Right atrium auricular region (tissue), 2 donors: ENCODE results near the gene MBNL2. TPM values are rescaled to one million over a fixed set of nuclear protein-coding genes. Genes with fewer than 3 reads are reported as not detected.

Experiments
- DNase-seq: peaks from one replicate; pipeline ENCODE4 v3.0.0-alpha.2; 2019; ENCODE audit warnings: low spot score
- H3K27ac ChIP-seq, 2 donors: fragments of 200-600 bp; sonication (generic); 1 replicate in 1 of 2; 2 replicates in 1 of 2; pipeline ENCODE4 v1.5.1; 2016 to 2019
- H3K27me3 ChIP-seq, 2 donors: fragments of 200-600 bp; sonication (generic); one replicate each; pipeline versions ENCODE4 v1.5.1 to v1.6.0; 2017 to 2019
- H3K36me3 ChIP-seq: fragments of 200-600 bp; sonication (generic); one replicate; pipeline ENCODE4 v1.5.1; 2016
- H3K4me1 ChIP-seq, 2 donors: fragments of 200-600 bp; sonication (generic); one replicate each; pipeline versions ENCODE4 v1.5.1 to v1.6.0; 2017 to 2019
- H3K4me3 ChIP-seq, 2 donors: fragments of 200-600 bp; sonication (generic); 1 replicate in 1 of 2; 2 replicates in 1 of 2; pipeline ENCODE4 v1.5.1; 2017 to 2019; ENCODE audit warnings: mild to moderate bottlenecking in 1 of 2, moderate library complexity in 1 of 2
- H3K9me3 ChIP-seq, 2 donors: fragments of 200-600 bp; sonication (generic); one replicate each; pipeline ENCODE4 v1.5.1; 2019
- total RNA-seq, 2 donors: library from RNA; depleted of rRNA; stranded (reverse); fragments of >200 nt; gene quantifications; one replicate each; pipeline ENCODE4 v1.1.0, GENCODE V29; 2016
- TF ChIP-seq, protein P1 (sequence below), 2 donors: fragments of 200-600 bp; sonication (generic); IDR thresholded peaks; one replicate each; pipeline ENCODE4 v1.5.1; 2019; ENCODE audit warnings: antibody characterized with exemption in 2 of 2

Gene MBNL2
- total RNA-seq, 2 donors from 2014 or later, result 62.0 to 81.6 TPM

DNA sequence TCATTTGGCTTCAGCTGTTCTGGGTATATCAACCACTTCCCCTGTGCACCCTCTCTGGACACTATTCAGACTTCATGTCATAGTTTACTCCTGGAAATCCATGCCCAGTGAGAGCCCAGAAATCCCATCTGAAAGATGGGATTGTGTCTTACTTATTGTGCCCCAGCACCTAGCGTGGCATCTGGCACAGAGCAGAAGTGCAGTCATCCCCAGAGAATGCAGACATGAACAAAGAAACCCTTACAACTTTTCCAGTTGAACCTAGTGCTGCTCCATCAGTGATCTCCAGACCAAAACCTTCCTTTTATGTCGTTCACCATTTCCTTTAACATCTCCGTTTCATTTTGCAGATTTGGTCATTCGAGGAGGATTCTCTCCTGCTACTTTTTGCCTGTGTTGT lies 60.6 kb downstream of the MBNL2 start:
- peaks cover 0 to 46% of the 10 kb centered on the region in 2 donors for H3K4me1 ChIP-seq
- TF ChIP-seq, protein P1, sequence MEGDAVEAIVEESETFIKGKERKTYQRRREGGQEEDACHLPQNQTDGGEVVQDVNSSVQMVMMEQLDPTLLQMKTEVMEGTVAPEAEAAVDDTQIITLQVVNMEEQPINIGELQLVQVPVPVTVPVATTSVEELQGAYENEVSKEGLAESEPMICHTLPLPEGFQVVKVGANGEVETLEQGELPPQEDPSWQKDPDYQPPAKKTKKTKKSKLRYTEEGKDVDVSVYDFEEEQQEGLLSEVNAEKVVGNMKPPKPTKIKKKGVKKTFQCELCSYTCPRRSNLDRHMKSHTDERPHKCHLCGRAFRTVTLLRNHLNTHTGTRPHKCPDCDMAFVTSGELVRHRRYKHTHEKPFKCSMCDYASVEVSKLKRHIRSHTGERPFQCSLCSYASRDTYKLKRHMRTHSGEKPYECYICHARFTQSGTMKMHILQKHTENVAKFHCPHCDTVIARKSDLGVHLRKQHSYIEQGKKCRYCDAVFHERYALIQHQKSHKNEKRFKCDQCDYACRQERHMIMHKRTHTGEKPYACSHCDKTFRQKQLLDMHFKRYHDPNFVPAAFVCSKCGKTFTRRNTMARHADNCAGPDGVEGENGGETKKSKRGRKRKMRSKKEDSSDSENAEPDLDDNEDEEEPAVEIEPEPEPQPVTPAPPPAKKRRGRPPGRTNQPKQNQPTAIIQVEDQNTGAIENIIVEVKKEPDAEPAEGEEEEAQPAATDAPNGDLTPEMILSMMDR (IDR thresholded peaks at IDR 0.05), result no peak

DNA sequence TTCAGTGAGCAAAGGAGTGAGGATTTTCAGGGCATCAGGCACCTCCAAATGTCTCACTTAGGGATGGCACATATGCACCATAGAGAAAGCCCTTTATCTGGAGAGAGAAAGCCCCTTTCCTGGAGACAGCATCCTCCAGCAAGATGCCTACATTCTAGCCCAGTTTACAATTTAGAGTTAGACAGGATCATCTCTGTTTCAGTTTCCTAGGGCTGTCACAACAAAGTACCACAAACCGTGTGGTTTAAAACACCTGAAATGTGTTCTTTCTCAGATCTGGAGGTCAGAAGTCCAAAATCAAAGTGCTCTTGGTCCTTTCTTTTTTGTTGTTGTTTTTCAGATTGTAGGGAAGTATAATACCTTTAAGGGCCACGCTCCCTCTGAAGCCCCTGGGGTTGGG lies 61.8 kb downstream of the MBNL2 start:
- no peaks in the 10 kb centered on the region for H3K27me3 ChIP-seq
- TF ChIP-seq, protein P1 (IDR thresholded peaks at IDR 0.05), result no peak
- H3K27ac ChIP-seq, result no peak overlapping the region
- peaks cover 0 to 36% of the 10 kb centered on the region in 2 donors for H3K4me1 ChIP-seq
- H3K9me3 ChIP-seq, result no peaks in the 10 kb centered on the region
- DNase-seq, result no peak
- no peak overlapping the region for H3K4me3 ChIP-seq
- no peaks in the 10 kb centered on the region for H3K36me3 ChIP-seq

More for the DNA sequence above, 60.6 kb downstream of the MBNL2 start:
- no peaks in the 10 kb centered on the region for H3K9me3 ChIP-seq
- no peaks in the 10 kb centered on the region for H3K36me3 ChIP-seq
- no peak overlapping the region for H3K4me3 ChIP-seq
- H3K27me3 ChIP-seq, result no peaks in the 10 kb centered on the region
- H3K27ac ChIP-seq, result no peak overlapping the region
- no peak for DNase-seq

DNA sequence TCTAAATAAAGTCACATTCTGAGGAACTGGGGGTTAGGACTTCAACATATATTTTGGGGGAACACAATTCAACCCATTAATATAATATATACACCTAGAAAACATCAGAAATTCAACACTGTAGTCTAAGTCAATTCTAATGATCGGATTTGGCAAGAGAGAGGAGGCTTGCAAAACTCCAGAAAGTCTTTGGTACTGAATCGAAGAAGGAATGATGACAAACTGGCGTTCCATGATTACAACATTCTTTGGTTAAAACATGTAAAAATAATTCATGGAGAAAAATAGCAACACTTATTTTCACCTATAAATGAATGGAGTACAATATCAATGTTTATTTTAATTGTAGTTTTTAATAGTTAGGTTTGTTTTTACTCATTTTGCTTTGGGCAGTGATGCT lies 62.4 kb downstream of the MBNL2 start:
- Histone ChIP-seq H3K4me1 (peaks cover 0 to 30% of the 10 kb centered on the region in 2 donors), H3K36me3 (no peaks in the 10 kb centered on the region), H3K4me3 (no peak overlapping the region), H3K27me3 (no peaks in the 10 kb centered on the region), H3K27ac (no peak overlapping the region), H3K9me3 (no peaks in the 10 kb centered on the region)
- TF ChIP-seq, protein P1 (IDR thresholded peaks at IDR 0.05), result no peak
- DNase-seq, result no peak

DNA sequence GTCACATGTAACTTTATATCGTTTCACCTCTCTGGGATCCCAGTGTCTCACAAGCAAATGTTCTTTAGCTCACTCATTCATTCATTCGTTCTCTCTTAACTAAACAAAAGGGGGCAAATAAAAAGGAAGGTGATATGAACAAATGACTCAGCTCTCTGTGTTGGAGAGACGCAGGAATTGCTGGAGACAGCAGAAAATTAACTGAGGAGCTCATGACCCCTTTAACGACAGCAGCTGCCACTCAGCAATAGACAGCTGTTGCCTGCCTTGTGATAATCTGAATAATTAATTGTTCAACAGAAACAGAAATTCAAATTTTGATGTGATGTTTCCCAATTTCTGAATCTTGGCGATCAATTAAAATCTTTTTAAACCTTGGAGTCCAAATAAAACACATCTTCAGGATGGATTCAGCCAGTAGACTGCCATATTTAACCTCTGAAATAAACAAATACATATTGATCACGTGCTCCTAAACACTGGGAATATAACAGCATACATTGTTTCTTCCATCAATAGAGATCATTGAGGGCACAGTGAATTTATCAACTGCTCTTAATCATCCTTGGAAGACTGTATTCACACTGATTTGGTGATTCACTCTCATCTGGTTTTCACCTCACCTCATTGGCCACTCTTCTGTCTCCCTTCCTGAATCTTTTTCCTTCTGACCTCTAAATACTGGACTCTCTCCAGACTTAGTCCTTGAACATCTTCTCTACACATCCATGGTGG lies 63.3 kb downstream of the MBNL2 start:
- Histone ChIP-seq H3K36me3 (no peaks in the 10 kb centered on the region), H3K27me3 (no peaks in the 10 kb centered on the region), H3K4me1 (peaks cover 0 to 23% of the 10 kb centered on the region in 2 donors), H3K9me3 (no peaks in the 10 kb centered on the region), H3K4me3 (no peak overlapping the region), H3K27ac (no peak overlapping the region)
- TF ChIP-seq, protein P1 (IDR thresholded peaks at IDR 0.05), result no peak
- no peak for DNase-seq

DNA sequence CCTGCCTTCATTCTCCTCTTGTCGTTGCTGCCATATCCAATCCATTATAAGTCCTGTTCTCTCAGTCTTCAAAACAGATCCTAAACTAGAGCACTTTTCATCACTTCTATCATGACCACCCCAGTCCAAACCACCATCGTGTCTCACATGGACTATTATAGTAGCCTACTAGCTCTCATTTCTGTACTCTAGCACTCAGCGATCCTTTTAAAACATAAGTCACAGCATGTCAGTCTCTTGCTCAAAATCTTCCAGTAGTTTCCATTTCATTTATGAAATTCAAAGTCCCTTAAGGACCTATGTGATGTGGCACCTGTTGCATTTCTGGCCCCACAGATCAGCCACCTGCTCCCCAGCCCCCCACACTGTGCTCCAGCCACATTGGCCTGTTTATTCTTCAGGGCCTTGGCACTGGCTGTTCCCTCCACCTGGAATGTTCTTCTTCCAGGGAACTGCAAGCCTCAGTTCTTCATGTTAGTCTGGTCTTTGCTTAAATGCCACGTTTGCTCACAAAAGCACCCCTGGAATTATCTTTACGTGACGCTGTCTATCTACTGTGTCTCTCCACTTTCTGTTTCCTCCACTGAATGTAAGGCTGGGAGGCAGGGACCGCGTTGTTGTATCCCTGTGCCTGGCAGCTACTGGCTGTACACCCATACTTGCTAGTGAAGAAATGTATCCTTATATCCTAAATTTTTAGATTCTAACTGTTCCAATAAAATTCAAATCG lies 64.3 kb downstream of the MBNL2 start:
- TF ChIP-seq, protein P1 (IDR thresholded peaks at IDR 0.05), result no peak
- Histone ChIP-seq H3K36me3 (no peaks in the 10 kb centered on the region), H3K27me3 (no peaks in the 10 kb centered on the region), H3K9me3 (no peaks in the 10 kb centered on the region), H3K27ac (no peak overlapping the region), H3K4me3 (no peak overlapping the region), H3K4me1 (peaks cover 0 to 19% of the 10 kb centered on the region in 2 donors)
- DNase-seq, result no peak
